GM18519 (cell line): ENCODE results near the gene PAGE2B.
"Not testable (repeated sequence)": the region's sequence is repeated elsewhere in the genome, so short reads cannot be mapped to it uniquely, and the experiment has no call there.

Experiments
- ATAC-seq: cut with Tn5 transposase; IDR thresholded peaks from one replicate; pipeline ENCODE4 v1.9.1; 2021; ENCODE audit warnings: mild to moderate bottlenecking, moderate library complexity; ENCODE audit not compliant: unreplicated experiment, low FRiP score

Gene PAGE2B

GRCh38 chrX:55074851-55075467, at the start of gene PAGE2B:
PAGE2B (plus strand) TSS chrX:55075030; CDS start chrX:55076042, 1,012 bp downstream.
- ATAC-seq, result no peak

GRCh38 chrX:55026143-55026542, 48.7 kb upstream of the PAGE2B start:
- no peak for ATAC-seq

- ATAC-seq, result no peak
Measured at GRCh38 chrX:55026840-55027239, 48.0 kb upstream of the PAGE2B start.

GRCh38 chrX:55028040-55028439, 46.8 kb upstream of the PAGE2B start:
- ATAC-seq, result no peak

- no peak for ATAC-seq
Measured at GRCh38 chrX:55028611-55029010, 46.2 kb upstream of the PAGE2B start.

GRCh38 chrX:55029291-55029690, 45.5 kb upstream of the PAGE2B start:
- ATAC-seq, result no peak

GRCh38 chrX:55030271-55031205, 44.3 kb upstream of the PAGE2B start, which contains the start of gene ALAS2:
ALAS2 (minus strand) TSS chrX:55030977; CDS start chrX:55026000, 4,977 bp downstream.
- no peak for ATAC-seq

- ATAC-seq, result no peak
Measured at GRCh38 chrX:55033429-55033828, 41.4 kb upstream of the PAGE2B start.

GRCh38 chrX:55039471-55039870, 35.4 kb upstream of the PAGE2B start:
- ATAC-seq, result no peak

GRCh38 chrX:55041514-55041913, 33.3 kb upstream of the PAGE2B start:
- ATAC-seq, result no peak

GRCh38 chrX:55050599-55050998, 24.2 kb upstream of the PAGE2B start:
- not testable (repeated sequence) for ATAC-seq

- no peak for ATAC-seq
Measured at GRCh38 chrX:55056820-55057674, 17.8 kb upstream of the PAGE2B start.

- ATAC-seq, result no peak
Measured at GRCh38 chrX:55057675-55058249, 17.1 kb upstream of the PAGE2B start.

GRCh38 chrX:55067180-55067579, 7.7 kb upstream of the PAGE2B start:
- not testable (repeated sequence) for ATAC-seq

- ATAC-seq, result no peak
Measured at GRCh38 chrX:55072286-55072685, 2.5 kb upstream of the PAGE2B start.

GRCh38 chrX:55088795-55089489, 14.1 kb downstream of the PAGE2B start, which contains the start of gene PAGE2:
PAGE2 (plus strand) TSS chrX:55089018; CDS start chrX:55090021, 1,003 bp downstream.
- ATAC-seq, result no peak

- no peak for ATAC-seq
Measured at GRCh38 chrX:55098691-55099090, 23.9 kb downstream of the PAGE2B start.

- no peak for ATAC-seq
Measured at GRCh38 chrX:55099162-55099561, 24.3 kb downstream of the PAGE2B start.

- ATAC-seq, result no peak
Measured at GRCh38 chrX:55102754-55103153, 27.9 kb downstream of the PAGE2B start.

GRCh38 chrX:55107262-55107661, 32.4 kb downstream of the PAGE2B start:
- no peak for ATAC-seq
